ENCODE results near the gene C11orf42.
A peak's percentile ranks its signal among the peaks of the same experiment; 100 is the strongest.

Gene C11orf42

DNA sequence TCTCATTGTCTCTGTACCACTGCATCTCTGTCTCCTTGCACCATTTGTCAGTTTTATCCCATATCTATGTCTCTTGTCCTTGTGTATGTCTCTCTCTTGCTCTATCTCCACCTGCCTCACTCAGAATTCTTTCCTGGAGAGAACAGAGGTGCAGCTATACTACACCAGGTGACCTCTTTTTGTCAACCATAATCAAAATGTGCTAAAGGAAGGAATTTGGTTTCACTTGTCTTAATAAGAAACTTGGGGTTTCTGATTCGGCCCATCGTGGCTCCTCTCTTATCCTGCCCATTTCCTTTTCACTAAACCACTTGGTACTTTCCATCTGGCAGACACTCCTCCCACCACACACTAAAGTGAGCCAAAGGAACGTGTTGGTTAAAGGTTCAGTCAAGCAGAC lies 2.0 kb upstream of the C11orf42 start:
- TF ChIP-seq, protein P1, sequence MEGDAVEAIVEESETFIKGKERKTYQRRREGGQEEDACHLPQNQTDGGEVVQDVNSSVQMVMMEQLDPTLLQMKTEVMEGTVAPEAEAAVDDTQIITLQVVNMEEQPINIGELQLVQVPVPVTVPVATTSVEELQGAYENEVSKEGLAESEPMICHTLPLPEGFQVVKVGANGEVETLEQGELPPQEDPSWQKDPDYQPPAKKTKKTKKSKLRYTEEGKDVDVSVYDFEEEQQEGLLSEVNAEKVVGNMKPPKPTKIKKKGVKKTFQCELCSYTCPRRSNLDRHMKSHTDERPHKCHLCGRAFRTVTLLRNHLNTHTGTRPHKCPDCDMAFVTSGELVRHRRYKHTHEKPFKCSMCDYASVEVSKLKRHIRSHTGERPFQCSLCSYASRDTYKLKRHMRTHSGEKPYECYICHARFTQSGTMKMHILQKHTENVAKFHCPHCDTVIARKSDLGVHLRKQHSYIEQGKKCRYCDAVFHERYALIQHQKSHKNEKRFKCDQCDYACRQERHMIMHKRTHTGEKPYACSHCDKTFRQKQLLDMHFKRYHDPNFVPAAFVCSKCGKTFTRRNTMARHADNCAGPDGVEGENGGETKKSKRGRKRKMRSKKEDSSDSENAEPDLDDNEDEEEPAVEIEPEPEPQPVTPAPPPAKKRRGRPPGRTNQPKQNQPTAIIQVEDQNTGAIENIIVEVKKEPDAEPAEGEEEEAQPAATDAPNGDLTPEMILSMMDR (IDR thresholded peaks at IDR 0.05; ENCODE audit: low read depth, low read length, missing control alignments) = no peak
- no peak overlapping the region for H3K4me3 ChIP-seq (replicated peaks; ENCODE audit: low read depth, low read length)
- no peak for DNase-seq (ENCODE audit: extremely low read depth, low read depth)

DNA sequence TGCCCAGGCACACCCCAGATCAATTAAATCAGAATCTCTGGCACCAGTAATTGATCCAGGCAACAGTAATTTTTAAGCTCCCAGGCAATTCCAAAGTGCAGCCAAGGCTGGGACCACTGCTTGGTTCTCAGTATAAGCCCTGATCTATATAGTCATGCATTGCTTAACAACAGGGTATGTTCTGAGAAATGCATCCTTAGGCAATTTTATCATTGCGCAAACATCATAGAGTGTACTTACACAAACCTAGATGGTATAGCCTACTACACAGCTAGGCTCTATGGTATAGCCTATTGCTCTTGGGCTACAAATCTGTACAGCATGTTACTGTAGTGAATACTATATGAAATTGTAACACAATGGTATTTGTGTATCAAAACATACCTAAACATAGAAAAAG lies 651 bp upstream of the C11orf42 start:
- H3K4me3 ChIP-seq (replicated peaks; ENCODE audit: low read depth, low read length) = no peak overlapping the region
- no peak for DNase-seq (ENCODE audit: extremely low read depth, low read depth)
- TF ChIP-seq, protein P1 (IDR thresholded peaks at IDR 0.05; ENCODE audit: low read depth, low read length, missing control alignments) = no peak

- peak; percentile 7 for DNase-seq (ENCODE audit: extremely low read depth, low read depth)
- TF ChIP-seq, protein P1 (IDR thresholded peaks at IDR 0.05; ENCODE audit: low read depth, low read length, missing control alignments) = no peak
- no peak overlapping the region for H3K4me3 ChIP-seq (replicated peaks; ENCODE audit: low read depth, low read length)
These were observed 1.3 kb downstream of the C11orf42 start for GRCh38 chr11:6206456-6207180.

- TF ChIP-seq, protein P1 (IDR thresholded peaks at IDR 0.05; ENCODE audit: low read depth, low read length, missing control alignments) = no peak
- no peak for DNase-seq (ENCODE audit: extremely low read depth, low read depth)
- no peak overlapping the region for H3K4me3 ChIP-seq (replicated peaks; ENCODE audit: low read depth, low read length)
These were observed 4.4 kb downstream of the C11orf42 start for GRCh38 chr11:6209801-6210200.

DNA sequence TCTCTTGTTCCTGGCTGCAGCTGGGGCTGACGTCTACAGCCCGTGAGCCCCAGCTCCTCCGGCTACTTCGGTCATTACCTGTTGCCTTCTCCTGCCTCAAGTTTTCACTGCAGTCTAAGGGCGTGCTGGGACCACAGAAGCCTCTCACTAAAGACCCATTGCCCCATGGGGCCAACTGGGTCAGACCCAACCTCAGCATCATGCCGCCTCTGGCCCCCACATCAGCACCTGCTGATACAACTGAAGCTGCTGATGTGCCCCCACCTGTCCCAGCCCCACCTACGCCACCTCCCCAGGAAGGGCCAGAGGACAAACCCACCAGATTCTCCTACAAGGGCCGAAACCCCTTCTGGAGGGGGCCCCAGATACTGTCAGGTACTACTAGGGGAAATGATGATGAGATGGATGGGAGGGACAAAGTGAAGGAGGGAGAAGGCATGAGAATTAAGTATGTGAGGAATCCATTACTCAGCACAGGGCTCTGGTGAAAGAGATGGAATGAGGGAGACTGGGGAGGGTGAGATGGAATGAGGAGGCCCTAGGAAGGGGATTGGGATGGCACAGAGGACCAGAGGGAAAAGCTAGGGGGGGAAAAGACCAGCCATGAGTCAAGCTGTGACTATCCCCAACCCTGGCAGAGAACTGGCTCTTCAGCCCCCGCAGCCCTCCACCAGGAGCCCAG lies 5.1 kb downstream of the C11orf42 start:
- no peak for DNase-seq (ENCODE audit: extremely low read depth, low read depth)
- no peak overlapping the region for H3K4me3 ChIP-seq (replicated peaks; ENCODE audit: low read depth, low read length)
- TF ChIP-seq, protein P1 (IDR thresholded peaks at IDR 0.05; ENCODE audit: low read depth, low read length, missing control alignments) = no peak

GRCh38 chr11:6214530-6214929 lies 9.2 kb downstream of the C11orf42 start:
- no peak overlapping the region for H3K4me3 ChIP-seq (replicated peaks; ENCODE audit: low read depth, low read length)
- TF ChIP-seq, protein P1 (IDR thresholded peaks at IDR 0.05; ENCODE audit: low read depth, low read length, missing control alignments) = no peak
- DNase-seq (ENCODE audit: extremely low read depth, low read depth) = no peak
